Esophagus squamous epithelium (tissue), 4 donors: ENCODE data around the gene TPK1.

Source experiments
- POLR2A ChIP-seq, 4 donors: fragments of 450-650 bp; IDR thresholded peaks; one replicate each; pipeline ENCODE4 v1.6.1; 2017; ENCODE audit warnings: antibody characterized with exemption in 4 of 4, mild to moderate bottlenecking in 4 of 4, moderate library complexity in 3 of 4
- TF ChIP-seq, protein P1 (sequence below), 6 experiments: fragments of 450-650 bp in 4 of 6; fragments of 200-600 bp in 2 of 6; sonication (generic) in 2 of 6; IDR thresholded peaks; one replicate each; pipeline ENCODE4 v1.5.1; 2016 to 2019; ENCODE audit warnings: antibody characterized with exemption in 6 of 6, mild to moderate bottlenecking in 4 of 6, moderate library complexity in 4 of 6

DNA sequence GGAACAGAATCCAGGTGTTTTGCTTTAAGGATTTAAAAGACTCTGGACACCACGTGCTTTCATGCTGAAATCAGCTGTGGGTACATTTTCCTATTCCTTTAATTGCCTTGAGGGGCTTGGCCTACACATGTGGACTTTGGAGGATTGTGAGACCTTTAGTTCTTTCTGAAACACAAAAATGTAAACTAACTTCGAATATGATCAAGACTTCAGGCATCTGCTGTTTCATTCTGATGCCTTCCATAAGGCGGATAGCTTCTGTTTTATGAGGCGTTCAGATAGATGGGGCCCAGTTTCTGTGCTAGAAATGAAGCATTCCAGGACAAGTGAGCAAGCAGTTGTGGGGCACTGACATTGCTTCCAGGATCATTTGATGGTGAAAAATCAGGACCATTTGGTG is 430.9 kb downstream of the TPK1 start:
- TF ChIP-seq, protein P1, sequence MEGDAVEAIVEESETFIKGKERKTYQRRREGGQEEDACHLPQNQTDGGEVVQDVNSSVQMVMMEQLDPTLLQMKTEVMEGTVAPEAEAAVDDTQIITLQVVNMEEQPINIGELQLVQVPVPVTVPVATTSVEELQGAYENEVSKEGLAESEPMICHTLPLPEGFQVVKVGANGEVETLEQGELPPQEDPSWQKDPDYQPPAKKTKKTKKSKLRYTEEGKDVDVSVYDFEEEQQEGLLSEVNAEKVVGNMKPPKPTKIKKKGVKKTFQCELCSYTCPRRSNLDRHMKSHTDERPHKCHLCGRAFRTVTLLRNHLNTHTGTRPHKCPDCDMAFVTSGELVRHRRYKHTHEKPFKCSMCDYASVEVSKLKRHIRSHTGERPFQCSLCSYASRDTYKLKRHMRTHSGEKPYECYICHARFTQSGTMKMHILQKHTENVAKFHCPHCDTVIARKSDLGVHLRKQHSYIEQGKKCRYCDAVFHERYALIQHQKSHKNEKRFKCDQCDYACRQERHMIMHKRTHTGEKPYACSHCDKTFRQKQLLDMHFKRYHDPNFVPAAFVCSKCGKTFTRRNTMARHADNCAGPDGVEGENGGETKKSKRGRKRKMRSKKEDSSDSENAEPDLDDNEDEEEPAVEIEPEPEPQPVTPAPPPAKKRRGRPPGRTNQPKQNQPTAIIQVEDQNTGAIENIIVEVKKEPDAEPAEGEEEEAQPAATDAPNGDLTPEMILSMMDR (IDR thresholded peaks at IDR 0.05): no peak
- TF ChIP-seq POLR2A (IDR thresholded peaks at IDR 0.05): no peak
